ENCODE measurements around the gene HYI.
"Not testable (repeated sequence)": the region's sequence is repeated elsewhere in the genome, so short reads cannot be mapped to it uniquely, and the experiment has no call there.

Gene HYI

DNA sequence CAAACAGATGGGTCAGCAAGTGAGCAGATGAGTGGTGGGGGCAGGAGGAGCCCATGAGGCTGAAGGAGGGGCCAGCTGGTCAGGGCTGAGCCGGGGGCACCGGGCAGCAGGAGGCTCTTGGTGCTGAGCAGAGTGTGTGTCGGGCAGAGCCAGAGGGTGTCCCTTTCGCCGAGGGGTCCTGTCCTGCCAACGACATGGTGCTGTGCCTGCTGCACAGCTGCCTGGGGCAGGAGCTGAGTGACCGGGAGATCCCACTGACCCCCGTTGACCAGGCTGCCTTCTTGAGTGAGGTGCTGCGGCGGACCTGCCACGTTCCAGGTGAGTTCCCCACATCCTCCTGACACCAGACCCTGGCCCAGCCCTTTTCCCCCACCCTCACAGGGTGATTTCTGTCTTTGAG, 27.5 kb downstream of the HYI start:
- no peak for DNase-seq

GRCh38 chr1:43425045-43425444, 28.7 kb downstream of the HYI start:
- DNase-seq: no peak

GRCh38 chr1:43423672-43424550, 29.8 kb downstream of the HYI start:
- no peak for DNase-seq

GRCh38 chr1:43422995-43423671, 30.6 kb downstream of the HYI start:
- no peak for DNase-seq

- DNase-seq: no peak
Observed at GRCh38 chr1:43421976-43422750, 31.6 kb downstream of the HYI start.

- no peak for DNase-seq
Observed at GRCh38 chr1:43421396-43421795, 32.3 kb downstream of the HYI start.

DNA sequence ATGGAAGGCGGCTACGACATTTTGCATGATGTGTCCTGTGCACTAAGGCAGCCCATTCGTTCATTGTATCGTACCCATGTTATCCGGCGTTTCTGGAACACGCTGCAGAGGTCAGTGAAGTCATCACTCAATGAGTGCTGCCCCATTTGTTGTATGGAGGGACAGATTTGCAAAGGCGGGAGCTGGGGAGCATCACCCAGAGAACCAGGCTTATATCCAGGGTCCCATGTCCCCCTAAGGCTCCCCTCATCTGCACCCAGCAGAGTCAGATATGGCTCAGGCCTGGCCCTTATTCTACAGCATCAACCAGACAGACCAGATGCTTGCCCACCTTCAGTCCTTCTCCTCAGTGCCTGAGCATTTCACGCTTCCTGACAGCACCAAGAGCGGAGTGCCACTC, 32.9 kb downstream of the HYI start:
- DNase-seq: no peak

DNA sequence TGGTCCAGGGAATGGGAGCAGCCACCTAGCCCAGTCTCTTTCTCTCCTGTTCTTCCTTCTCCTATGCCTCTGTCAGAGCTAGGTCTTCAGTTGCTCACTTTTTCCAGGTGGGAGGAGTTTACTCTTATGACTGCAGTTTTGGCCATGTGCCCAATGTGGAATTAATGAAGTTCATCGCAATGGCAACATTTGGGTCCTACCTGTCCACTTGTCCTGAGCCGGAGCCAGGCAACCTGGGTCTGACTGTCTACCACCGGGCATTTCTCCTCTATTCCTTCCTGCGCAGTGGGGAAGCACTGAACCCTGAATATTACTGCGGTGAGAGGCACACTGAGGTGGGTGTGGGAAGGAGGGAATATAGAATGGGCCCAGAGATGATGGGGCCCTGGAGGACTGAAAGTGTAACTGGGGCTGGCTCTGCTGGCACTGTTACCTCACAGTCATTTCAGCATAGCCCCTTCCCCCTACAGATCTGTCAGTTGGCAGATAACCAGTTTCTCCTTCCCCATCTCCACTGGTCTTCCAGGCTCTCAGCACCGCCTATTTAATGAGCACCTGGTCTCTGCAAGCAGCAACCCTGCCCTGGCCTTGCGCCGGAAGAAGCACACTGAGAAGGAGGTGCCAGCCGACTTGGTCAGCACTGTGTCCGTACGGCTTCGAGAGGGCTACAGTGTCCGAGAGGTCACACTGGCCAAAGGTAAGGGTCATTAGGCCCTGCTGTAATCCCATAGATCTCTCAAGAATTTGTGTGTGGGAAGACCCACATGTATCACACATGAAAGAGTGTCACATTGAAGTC, 33.9 kb downstream of the HYI start:
- no peak for DNase-seq

GRCh38 chr1:43418858-43419257, 34.9 kb downstream of the HYI start:
- no peak for DNase-seq

DNA sequence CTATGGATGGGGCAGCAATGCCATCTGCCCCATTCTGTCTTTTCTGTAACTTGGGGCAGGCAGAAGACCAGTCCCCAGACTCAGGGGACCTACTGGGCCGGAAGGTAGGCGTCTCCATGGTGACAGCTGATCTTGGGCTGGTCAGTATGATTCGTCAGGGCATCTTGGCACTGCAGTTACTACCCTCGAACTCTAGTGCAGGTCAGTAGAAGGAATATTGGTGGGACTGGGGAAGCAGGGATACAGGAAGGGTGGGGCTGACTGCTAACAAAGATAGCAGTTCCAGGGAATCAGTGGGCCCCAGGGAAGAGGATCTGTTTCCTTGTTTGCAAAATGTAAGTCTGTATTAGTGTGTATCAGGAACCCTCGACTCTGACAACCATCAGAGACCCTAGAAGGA, 37.8 kb downstream of the HYI start:
- DNase-seq: no peak

- DNase-seq: peak; percentile 62 to 69
Observed at GRCh38 chr1:43414634-43415223, 39.0 kb downstream of the HYI start.

- not testable (repeated sequence) for DNase-seq
Observed at GRCh38 chr1:43413426-43413825, 40.3 kb downstream of the HYI start.

- no peak for DNase-seq
Observed at GRCh38 chr1:43410571-43410970, 43.2 kb downstream of the HYI start.

GRCh38 chr1:43405876-43406234, 47.9 kb downstream of the HYI start:
- DNase-seq: no peak

GRCh38 chr1:43405219-43405875, 48.4 kb downstream of the HYI start:
- DNase-seq: no peak

DNA sequence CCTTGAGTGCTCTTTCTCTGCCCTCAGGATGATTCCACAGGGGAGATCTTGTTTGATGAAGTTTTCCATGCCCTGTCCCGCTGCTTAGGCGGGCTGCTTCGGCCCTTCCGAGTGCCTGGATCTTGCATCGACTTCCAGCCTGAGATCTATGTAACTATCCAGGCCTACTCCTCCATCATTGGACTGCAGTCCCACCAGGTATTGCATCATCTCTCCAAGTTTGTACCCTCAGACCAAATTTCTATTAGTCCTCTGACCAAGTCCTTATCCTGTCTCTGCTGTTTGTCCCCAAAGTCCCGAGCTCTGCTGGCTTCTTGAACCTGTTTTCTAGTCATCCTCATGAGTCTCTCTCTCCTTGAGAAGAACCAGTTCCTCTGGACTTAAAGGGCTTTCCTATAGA, 49.4 kb downstream of the HYI start:
- DNase-seq: no peak

DNA sequence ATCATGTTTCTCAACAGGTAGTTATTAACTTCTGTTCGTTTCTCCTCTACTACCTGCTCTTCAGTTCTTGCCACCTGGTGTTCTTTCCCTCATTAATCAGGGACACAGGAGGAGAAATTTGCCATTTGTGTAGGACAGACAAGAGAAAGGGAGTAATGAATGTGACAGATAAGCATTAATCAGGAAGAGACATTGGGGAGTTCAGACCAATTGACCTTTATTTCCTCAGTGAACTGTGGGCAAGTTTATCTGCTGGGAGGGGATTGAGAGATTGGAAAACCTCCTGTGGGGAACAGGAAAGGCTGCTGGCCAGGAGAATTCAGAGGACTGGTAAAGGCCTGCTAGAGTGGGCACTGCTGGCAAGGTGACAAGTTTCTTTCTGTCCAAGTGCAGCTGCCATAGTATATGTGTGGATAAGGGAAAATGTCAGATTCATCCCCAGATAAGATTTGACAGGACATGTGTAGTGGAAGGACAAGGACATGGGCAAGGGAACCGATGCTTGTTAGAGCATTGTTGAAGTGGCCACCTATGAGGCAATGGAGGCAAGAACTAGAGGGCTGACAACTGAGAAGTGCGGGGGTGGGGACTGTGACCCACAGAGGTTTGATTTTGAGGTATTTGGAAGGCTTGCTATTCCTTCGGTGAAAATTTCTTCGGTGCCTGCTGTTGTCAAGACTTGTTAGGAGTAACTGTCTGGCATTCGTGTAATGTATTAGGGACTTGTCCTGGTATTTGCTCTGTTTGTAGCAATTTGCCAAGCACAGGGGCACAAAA, 51.5 kb downstream of the HYI start:
- DNase-seq: no peak
